HG02870 (cell line): Measurements from ENCODE around the gene LNX2.

Experiments used
- ATAC-seq: cut with Tn5 transposase; IDR thresholded peaks from one replicate; pipeline ENCODE4 v1.9.1; 2021; ENCODE audit warnings: mild to moderate bottlenecking, moderate library complexity; ENCODE audit not compliant: unreplicated experiment

The LNX2 gene

DNA sequence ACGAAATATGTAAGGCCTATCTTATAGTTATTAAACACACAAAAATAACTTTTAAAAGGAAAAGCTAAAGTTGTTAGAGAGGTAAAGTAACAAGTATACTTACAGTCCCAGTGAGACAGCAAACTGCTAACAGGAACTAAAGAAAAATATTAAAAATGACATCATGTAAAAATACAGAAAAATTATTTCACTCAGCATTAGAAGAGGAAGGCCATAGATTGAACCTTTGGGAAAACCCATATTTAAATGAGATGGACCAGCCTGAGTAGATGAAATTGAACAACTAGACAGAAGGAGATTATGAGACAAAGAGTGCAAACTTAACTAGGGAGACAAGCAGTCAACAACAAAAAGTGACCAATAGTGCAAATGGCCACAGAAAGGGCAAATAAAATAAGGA, 49.4 kb downstream of the LNX2 start:
- ATAC-seq = no peak

DNA sequence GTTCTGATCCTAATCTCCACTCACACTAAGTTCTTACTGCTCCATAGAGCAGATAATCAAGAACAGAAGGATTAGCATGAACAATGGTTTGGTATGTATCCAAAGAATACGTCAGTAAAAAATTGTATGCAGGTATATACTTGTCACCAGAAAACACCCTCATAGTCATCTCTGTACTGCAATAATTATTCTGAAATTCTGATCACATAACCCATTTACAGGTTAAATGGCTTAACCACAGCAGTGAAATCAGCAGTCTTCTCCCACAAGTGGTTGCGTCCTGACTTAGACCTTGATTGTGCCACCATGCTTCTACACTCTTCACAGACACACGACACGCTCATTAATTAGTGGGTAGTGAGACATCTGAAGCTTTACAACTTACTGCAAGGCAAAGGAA, 50.9 kb downstream of the LNX2 start:
- ATAC-seq = peak; percentile 69

DNA sequence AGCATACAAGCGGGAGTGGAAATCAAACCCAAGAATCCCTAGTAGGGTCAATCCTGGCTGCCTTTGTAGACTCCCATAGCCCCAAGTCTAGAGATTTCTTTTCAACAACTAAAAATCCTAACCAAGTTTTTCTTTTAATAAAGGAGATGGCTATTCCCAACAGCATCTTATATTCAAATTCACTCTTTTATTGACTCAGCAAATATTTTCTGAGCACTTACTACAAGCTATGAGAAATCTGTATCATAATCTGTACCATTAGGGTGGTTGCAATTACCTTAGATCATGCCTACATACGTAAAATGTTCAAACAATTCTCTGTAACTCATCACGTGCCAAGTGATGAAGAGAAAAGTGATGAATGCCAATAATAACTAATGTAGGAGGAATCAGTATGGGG, 54.5 kb downstream of the LNX2 start:
- ATAC-seq = no peak

GRCh38 chr13:27562457-27562856, 57.9 kb downstream of the LNX2 start:
- no peak for ATAC-seq

- ATAC-seq = no peak
These were observed 60.6 kb downstream of the LNX2 start for GRCh38 chr13:27559719-27560118.

DNA sequence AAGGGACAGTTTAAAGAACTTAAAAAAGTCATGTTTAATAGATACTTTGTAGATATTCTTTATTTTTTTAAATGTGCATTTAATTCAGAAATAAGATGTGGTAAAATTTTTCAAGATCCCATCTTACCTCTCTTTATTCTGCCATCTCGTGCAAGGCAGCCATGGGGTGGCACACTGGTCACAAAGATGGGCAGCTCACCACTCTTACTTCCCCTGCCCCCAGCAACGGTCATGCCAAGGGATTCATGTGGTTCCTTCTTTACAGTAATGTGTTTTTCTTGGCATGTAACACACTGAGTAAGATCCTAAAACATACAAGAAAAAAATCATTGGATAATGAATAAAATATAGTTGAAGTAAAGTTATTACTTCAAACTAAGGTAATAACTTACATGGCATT, 64.2 kb downstream of the LNX2 start:
- no peak for ATAC-seq

DNA sequence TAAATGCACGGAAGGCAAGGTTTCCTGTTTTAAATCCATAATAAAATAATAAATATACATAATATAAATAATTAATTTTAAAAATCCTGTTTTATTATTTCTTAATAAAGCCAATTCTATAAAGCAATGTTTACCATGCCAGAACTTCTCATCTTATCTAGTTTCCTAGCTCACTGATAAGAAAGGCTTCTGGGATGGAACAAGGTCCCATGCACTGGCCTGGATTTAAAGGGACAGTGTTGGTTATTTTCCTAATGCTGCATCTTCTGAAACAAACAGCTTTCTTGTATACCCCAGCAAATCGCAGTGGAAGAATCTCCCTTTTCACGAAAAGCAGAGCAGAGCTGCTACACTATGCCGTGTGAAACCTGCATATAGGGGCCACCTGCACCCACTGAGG, 68.8 kb downstream of the LNX2 start:
- no peak for ATAC-seq

- no peak for ATAC-seq
These were observed 70.8 kb downstream of the LNX2 start for GRCh38 chr13:27549406-27549981.

- ATAC-seq = no peak
These were observed 78.1 kb downstream of the LNX2 start for GRCh38 chr13:27542220-27542619.

DNA sequence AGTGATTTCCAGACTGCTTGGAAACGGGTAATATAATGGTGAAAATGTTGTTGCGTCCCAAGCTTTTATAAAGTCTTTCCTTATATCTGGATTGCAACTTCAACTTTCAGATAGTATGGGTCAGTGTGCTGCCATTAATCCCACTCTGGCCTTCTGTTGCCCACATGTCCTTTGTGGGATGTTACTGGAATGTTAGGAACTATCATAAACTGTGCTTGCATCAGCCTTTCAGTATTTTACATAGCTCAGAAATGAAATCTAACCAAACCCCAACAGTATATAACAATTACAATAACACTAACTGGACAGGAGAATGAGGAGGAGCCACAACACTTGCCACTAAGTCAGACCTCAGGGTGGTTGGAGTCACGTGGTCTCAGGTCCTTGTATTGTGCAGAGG, 78.9 kb downstream of the LNX2 start:
- ATAC-seq = no peak

DNA sequence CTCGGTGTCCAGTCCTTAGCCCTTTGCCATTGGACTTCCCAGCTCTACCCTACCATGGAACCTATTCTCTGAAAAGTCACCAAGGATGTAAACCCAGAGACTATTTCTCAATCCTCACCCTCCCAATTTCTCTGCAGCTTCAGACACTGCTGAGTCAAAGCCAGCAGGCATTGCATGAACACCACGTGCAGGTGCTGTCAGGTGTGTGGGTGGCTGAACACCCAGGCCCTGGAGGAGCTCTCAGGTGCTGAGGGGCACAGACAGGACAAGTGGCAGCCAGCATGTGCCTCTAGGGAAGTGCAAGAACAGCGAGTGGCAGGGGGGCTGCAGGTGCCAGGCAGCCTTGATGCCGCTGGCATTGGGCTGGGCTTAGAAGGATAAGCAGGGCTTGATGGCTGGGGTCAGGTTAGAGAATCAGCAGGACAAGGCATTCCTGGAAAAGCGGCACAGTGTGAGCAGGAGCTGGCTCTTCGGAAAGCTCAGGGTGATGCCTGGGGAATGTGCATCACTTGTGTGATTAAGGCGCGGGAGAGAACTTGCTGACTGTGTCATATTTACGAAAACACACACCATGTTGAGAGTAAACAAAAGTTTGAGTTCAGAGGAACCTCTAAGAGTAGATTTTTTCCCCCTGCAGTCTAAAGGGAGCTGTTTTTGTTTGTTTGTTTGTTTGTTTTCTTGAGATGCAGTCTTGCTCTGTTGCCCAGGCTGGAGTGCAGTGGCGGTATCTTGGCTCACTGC, 83.8 kb downstream of the LNX2 start:
- no peak for ATAC-seq

GRCh38 chr13:27535546-27535945, 84.8 kb downstream of the LNX2 start:
- no peak for ATAC-seq

DNA sequence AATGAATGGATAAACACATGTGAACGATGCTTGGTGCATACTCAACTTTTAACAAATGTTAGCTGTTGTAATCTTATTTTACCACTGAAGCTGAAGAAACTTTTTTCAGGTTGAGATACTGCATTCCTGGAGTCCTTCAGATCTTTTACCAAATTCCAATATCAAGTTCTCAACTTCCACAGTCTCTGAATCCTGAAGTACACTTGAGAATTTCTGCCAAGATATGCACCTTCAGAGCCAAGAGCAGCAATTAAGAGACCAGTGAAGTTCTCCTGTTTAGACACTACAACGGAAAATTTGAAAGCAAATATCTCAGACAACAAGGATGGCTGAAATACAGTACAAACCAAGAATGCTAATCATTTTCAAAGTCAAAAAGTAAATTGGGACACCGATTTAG, 85.3 kb downstream of the LNX2 start:
- no peak for ATAC-seq

GRCh38 chr13:27534108-27534980, 86.0 kb downstream of the LNX2 start:
- ATAC-seq = no peak

DNA sequence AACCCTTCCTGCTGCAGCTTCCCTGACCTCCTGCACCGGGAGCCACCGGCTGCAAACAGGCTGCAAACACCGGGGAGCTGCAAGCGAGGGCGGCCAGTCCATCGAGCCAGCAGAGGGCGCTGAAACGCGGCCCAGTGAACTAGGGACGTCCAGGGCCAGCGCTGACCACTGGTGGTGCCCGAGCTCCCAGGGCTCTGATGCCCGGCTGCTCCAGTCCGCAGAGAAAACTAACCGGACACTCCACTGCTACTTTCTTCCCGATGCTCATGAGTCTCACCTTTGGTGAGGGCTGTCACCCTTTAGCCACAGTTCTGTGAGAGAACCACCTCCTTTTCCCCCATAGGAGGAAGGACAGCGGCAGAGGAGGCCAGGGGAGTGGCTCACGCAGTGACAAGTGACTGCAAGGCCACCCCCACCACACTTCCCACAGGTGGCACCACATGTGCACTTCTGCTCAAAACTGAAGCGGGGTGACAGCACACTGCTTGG, 87.1 kb downstream of the LNX2 start:
- ATAC-seq = no peak

DNA sequence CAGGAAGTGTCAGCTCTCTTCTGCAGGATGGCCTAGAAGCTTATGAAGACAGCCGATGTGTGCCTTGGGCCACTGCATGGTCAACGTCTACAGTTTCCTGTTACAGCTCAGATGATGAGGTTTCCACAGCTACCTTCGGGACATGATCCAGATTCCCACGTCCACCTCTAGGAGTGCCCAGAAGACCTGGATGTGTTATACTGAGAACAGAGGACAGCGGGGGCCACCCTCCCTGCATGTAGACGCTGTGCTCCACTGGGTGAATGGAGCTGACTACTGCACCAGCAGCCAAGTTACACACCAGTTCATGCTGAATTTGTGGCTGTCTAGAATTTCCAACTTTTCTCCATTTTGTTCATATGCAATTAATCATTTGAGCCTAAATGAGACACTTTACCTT, 91.4 kb downstream of the LNX2 start:
- no peak for ATAC-seq

DNA sequence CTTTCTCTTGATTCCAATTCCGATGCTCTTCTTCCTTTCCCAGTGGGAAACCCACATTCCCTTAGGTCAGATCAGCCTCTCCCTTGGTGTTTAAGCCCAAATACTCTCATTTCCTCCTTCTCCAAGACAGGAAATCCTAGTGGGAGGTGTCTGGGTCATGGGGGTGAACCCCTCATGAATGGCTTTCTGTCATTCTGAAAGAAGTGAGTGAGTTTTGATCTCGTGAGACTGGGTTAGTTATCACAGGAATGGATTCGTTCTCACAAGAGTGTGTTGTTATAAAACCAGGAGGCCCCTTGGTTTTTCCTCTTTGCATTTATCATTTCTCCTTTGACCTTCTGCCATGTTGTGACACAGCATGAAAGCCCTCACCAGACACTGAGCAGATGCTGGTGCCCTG, 93.8 kb downstream of the LNX2 start:
- ATAC-seq = no peak

- no peak for ATAC-seq
These were observed 95.1 kb downstream of the LNX2 start for GRCh38 chr13:27524981-27525975.

GRCh38 chr13:27523346-27524073, 96.8 kb downstream of the LNX2 start:
- no peak for ATAC-seq

- no peak for ATAC-seq
These were observed 97.5 kb downstream of the LNX2 start for GRCh38 chr13:27522847-27523246.
